GM06990 (cell line): ENCODE data around the gene ETNK1.

Experiments used
- DNase-seq: peaks from one replicate; pipeline ENCODE4 v3.0.0-alpha.2; 2011; ENCODE audit not compliant: insufficient read length; ENCODE audit errors: extremely low read depth
- H3K27me3 ChIP-seq: replicated peaks from 2 replicates; pipeline ENCODE4 v1.6.0; 2011; ENCODE audit warnings: low read length; ENCODE audit not compliant: control insufficient read depth, insufficient read depth
- H3K36me3 ChIP-seq: 2 replicates; pipeline ENCODE4 v1.5.1; 2011; ENCODE audit warnings: low read length; ENCODE audit not compliant: control insufficient read depth, insufficient read depth
- H3K4me3 ChIP-seq: replicated peaks from 2 replicates; pipeline ENCODE4 v1.5.1; 2011; ENCODE audit warnings: low read depth, mild to moderate bottlenecking, control low read depth, low read length
- CTCF ChIP-seq: IDR thresholded peaks from 2 replicates; pipeline ENCODE4 v1.5.1; 2011; ENCODE audit warnings: low read length, control low read depth, mild to moderate bottlenecking, inconsistent platforms; ENCODE audit not compliant: insufficient read depth, poor library complexity, severe bottlenecking

The ETNK1 gene

GRCh38 chr12:22731236-22731635 is 106.3 kb downstream of the ETNK1 start:
- no peak for DNase-seq
- no peak for TF ChIP-seq CTCF
- Histone ChIP-seq H3K27me3 (no peaks in the 10 kb centered on the region; the same call in 1 of the 2 replicates), H3K4me3 (no peak overlapping the region), H3K36me3 (no peaks in the 10 kb centered on the region)

GRCh38 chr12:22733756-22734155 is 108.8 kb downstream of the ETNK1 start:
- TF ChIP-seq CTCF: no peak
- Histone ChIP-seq H3K4me3 (no peak overlapping the region), H3K27me3 (no peaks in the 10 kb centered on the region; the same call in 1 of the 2 replicates), H3K36me3 (no peaks in the 10 kb centered on the region)
- no peak for DNase-seq

- TF ChIP-seq CTCF: no peak
- no peak for DNase-seq
- Histone ChIP-seq H3K36me3 (no peaks in the 10 kb centered on the region), H3K4me3 (no peak overlapping the region), H3K27me3 (no peaks in the 10 kb centered on the region)
Measured at GRCh38 chr12:22738945-22739344, 114.0 kb downstream of the ETNK1 start.
